OCI-LY7 (cell line): ENCODE measurements around the gene LIN28A. TPM values are rescaled to one million over a fixed set of nuclear protein-coding genes. Genes with fewer than 3 reads are reported as not detected.
"Not testable (repeated sequence)": the region's sequence is repeated elsewhere in the genome, so short reads cannot be mapped to it uniquely, and the experiment has no call there.

Experiments used
- BruUV-seq: library from RNA; stranded (reverse); fragments of 400-500 nt; replicated peaks from 2 replicates; lab custom pipeline; 2021; lab: Mats Ljungman, UMichigan
- CTCF ChIA-PET: fragments of 300-600 bp; sonication (Branson Sonifier 250); formaldehyde crosslinking; loops from one replicate; lab custom pipeline; 2022; ENCODE audit warnings: antibody characterized with exemption; ENCODE audit not compliant: unreplicated experiment; lab: Charles Lee
- POLR2A ChIA-PET: fragments of 300-600 bp; sonication (Branson Sonifier 250); formaldehyde crosslinking; loops from one replicate; lab custom pipeline; 2022; ENCODE audit warnings: antibody characterized with exemption; lab: Charles Lee
- DNase-seq: peaks from one replicate; pipeline ENCODE4 v3.0.0-alpha.2; 2015; ENCODE audit warnings: low spot score
- H2AFZ ChIP-seq: fragments of 200-600 bp; sonication (generic), shearing (Covaris generic); 2 replicates; pipeline ENCODE4 v1.6.1; 2014; ENCODE audit warnings: mild to moderate bottlenecking, antibody characterized with exemption, low read length, moderate library complexity
- H3K27ac ChIP-seq: fragments of 200-600 bp; sonication (generic); 2 replicates; pipeline ENCODE4 v1.5.1; 2014; ENCODE audit warnings: mixed run types, low read depth, mild to moderate bottlenecking, moderate library complexity, low read length, inconsistent platforms; ENCODE audit not compliant: poor library complexity, severe bottlenecking
- H3K36me3 ChIP-seq: fragments of 200-600 bp; sonication (generic); 2 replicates; pipeline ENCODE4 v1.6.1; 2014; ENCODE audit warnings: mild to moderate bottlenecking, antibody characterized with exemption, low read length, moderate library complexity, mixed read lengths; ENCODE audit not compliant: insufficient read depth
- H3K4me1 ChIP-seq: fragments of 200-600 bp; sonication (generic); 2 replicates; pipeline ENCODE4 v1.5.1; 2014; ENCODE audit warnings: mild to moderate bottlenecking, low read length; ENCODE audit not compliant: insufficient read depth, poor library complexity, severe bottlenecking
- H3K4me2 ChIP-seq: fragments of 200-600 bp; sonication (generic); 2 replicates; pipeline ENCODE4 v1.6.1; 2014; ENCODE audit warnings: mild to moderate bottlenecking, low read length
- H3K4me3 ChIP-seq: fragments of 200-600 bp; sonication (generic); 2 replicates; pipeline ENCODE4 v1.5.1; 2014; ENCODE audit warnings: mild to moderate bottlenecking, low read depth, low read length; ENCODE audit not compliant: poor library complexity, severe bottlenecking
- H3K79me2 ChIP-seq: fragments of 200-600 bp; sonication (generic); 2 replicates; pipeline ENCODE4 v1.6.1; 2016; ENCODE audit warnings: low read depth, mild to moderate bottlenecking, low read length, moderate library complexity, mixed read lengths; ENCODE audit not compliant: insufficient read depth
- H3K9me2 ChIP-seq: fragments of 200-600 bp; sonication (generic); 2 replicates; pipeline ENCODE4 v1.6.1; 2016; ENCODE audit warnings: mild to moderate bottlenecking, low read length, mixed read lengths; ENCODE audit not compliant: insufficient read depth
- H3K9me3 ChIP-seq: fragments of 200-600 bp; sonication (generic); 2 replicates; pipeline ENCODE4 v1.6.1; 2014; ENCODE audit warnings: mild to moderate bottlenecking, mixed run types, low read length, mixed read lengths
- H4K20me1 ChIP-seq: fragments of 200-600 bp; sonication (generic); 2 replicates; pipeline ENCODE4 v1.6.1; 2014; ENCODE audit warnings: mild to moderate bottlenecking, antibody characterized with exemption, low read length, moderate library complexity, mixed read lengths; ENCODE audit not compliant: insufficient read depth
- CTCF ChIP-seq: fragments of 200-600 bp; sonication (generic); conservative IDR thresholded peaks from 2 replicates; pipeline ENCODE4 v1.5.1; 2014; ENCODE audit warnings: mild to moderate bottlenecking, antibody characterized with exemption, low read length, moderate library complexity, mixed read lengths
- EZH2phosphoT487 ChIP-seq: fragments of 200-600 bp; sonication (generic); IDR thresholded peaks from 2 replicates; pipeline ENCODE4 v1.6.1; 2018; ENCODE audit warnings: low read depth, borderline replicate concordance, mild to moderate bottlenecking, mixed run types, antibody characterized with exemption, low read length, moderate library complexity, mixed read lengths
- intact Hi-C: fragments of 100-400 bp; cut with micrococcal nuclease; formaldehyde crosslinking; loops from one replicate; pipeline ENCODE4 v1.10.0; 2022; ENCODE audit not compliant: unreplicated experiment
- total RNA-seq, 2 experiments: library from RNA; depleted of rRNA in 1 of 2; stranded (reverse); fragments of >200 nt in 1 of 2; shearing (Covaris generic) in 1 of 2; gene quantifications; 2 replicates each; pipeline ENCODE4 v1.2.3, GENCODE V29; 2014 to 2022

The LIN28A gene
- total RNA-seq, 2 experiments from 2014 or later, result not detected

GRCh38 chr1:26378879-26379251, 31.8 kb upstream of the LIN28A start:
- Histone ChIP-seq H3K9me3 (no peaks in the 10 kb centered on the region), H3K9me2 (no peaks in the 10 kb centered on the region), H3K27ac (no peak overlapping the region), H3K4me3 (no peak overlapping the region), H3K36me3 (no peaks in the 10 kb centered on the region), H4K20me1 (no peaks in the 10 kb centered on the region), H2AFZ (no peak overlapping the region), H3K79me2 (no peaks in the 10 kb centered on the region), H3K4me1 (no peaks in the 10 kb centered on the region), H3K4me2 (no peak overlapping the region)
- DNase-seq, result no peak
- POLR2A ChIA-PET, result interaction anchor here (0.5 kb wide), 1 partner anchor 128 kb away, joined by 6 read pairs; no protein-coding TSS in a partner anchor
- BruUV-seq, result no TSS peak
- intact Hi-C loops, result no loop called here
- CTCF ChIA-PET, result no interaction called here
- TF ChIP-seq EZH2phosphoT487, result no peak
- no peak for TF ChIP-seq CTCF

- Histone ChIP-seq H2AFZ (no peak overlapping the region), H3K9me3 (no peaks in the 10 kb centered on the region), H3K4me3 (no peak overlapping the region), H3K4me2 (no peak overlapping the region), H4K20me1 (no peaks in the 10 kb centered on the region), H3K9me2 (no peaks in the 10 kb centered on the region), H3K27ac (no peak overlapping the region), H3K4me1 (no peaks in the 10 kb centered on the region), H3K79me2 (no peaks in the 10 kb centered on the region), H3K36me3 (no peaks in the 10 kb centered on the region)
- BruUV-seq, result no TSS peak
- intact Hi-C loops, result no loop called here
- no peak for DNase-seq
- ChIA-PET CTCF (no interaction called here), POLR2A (interaction anchor here (0.7 kb wide), 1 partner anchor 77 kb away, joined by 3 read pairs; no protein-coding TSS in a partner anchor)
- TF ChIP-seq CTCF, result no peak
- no peak for TF ChIP-seq EZH2phosphoT487
Observed at GRCh38 chr1:26384076-26384475, 26.5 kb upstream of the LIN28A start.

GRCh38 chr1:26385063-26385462, 25.6 kb upstream of the LIN28A start:
- H3K9me3 ChIP-seq, CTCF ChIA-PET, H3K4me3 ChIP-seq, intact Hi-C loops, H3K4me1 ChIP-seq, H3K4me2 ChIP-seq, H4K20me1 ChIP-seq, H3K79me2 ChIP-seq, H3K9me2 ChIP-seq, BruUV-seq, DNase-seq, H3K27ac ChIP-seq, H3K36me3 ChIP-seq, H2AFZ ChIP-seq: not testable (repeated sequence)
- POLR2A ChIA-PET, result interaction anchor here (0.7 kb wide), 1 partner anchor 32 kb away, joined by 4 read pairs; no protein-coding TSS in a partner anchor
